ENCODE results near the gene THY1.
"Not testable (repeated sequence)": the region's sequence is repeated elsewhere in the genome, so short reads cannot be mapped to it uniquely, and the experiment has no call there.

Gene THY1

GRCh38 chr11:119417726-119418540 is 5.0 kb downstream of the THY1 start:
- DNase-seq = no peak

GRCh38 chr11:119416606-119417580 is 6.1 kb downstream of the THY1 start:
- no peak for DNase-seq

- no peak for DNase-seq
Observed at GRCh38 chr11:119415966-119416365, 7.0 kb downstream of the THY1 start.

- no peak for DNase-seq
Observed at GRCh38 chr11:119415517-119415916, 7.5 kb downstream of the THY1 start.

- no peak for DNase-seq
Observed at GRCh38 chr11:119414734-119415133, 8.2 kb downstream of the THY1 start.

GRCh38 chr11:119414321-119414720 is 8.7 kb downstream of the THY1 start:
- no peak for DNase-seq

GRCh38 chr11:119412072-119412471 is 10.9 kb downstream of the THY1 start:
- DNase-seq = no peak

GRCh38 chr11:119410501-119410900 is 12.5 kb downstream of the THY1 start:
- DNase-seq = no peak

- no peak for DNase-seq
Observed at GRCh38 chr11:119409731-119410130, 13.2 kb downstream of the THY1 start.

GRCh38 chr11:119406005-119406404 is 17.0 kb downstream of the THY1 start:
- no peak for DNase-seq

- not testable (repeated sequence) for DNase-seq
Observed at GRCh38 chr11:119405448-119405847, 17.5 kb downstream of the THY1 start.

GRCh38 chr11:119404872-119405271 is 18.1 kb downstream of the THY1 start:
- no peak for DNase-seq

GRCh38 chr11:119403021-119403420 is 20.0 kb downstream of the THY1 start:
- DNase-seq = no peak

- no peak for DNase-seq
Observed at GRCh38 chr11:119402470-119402869, 20.5 kb downstream of the THY1 start.

GRCh38 chr11:119400860-119401259 is 22.1 kb downstream of the THY1 start:
- DNase-seq = no peak

GRCh38 chr11:119397740-119398139 is 25.2 kb downstream of the THY1 start:
- no peak for DNase-seq

- no peak for DNase-seq
Observed at GRCh38 chr11:119396835-119397234, 26.1 kb downstream of the THY1 start.

GRCh38 chr11:119391275-119391674 is 31.7 kb downstream of the THY1 start:
- DNase-seq = no peak

GRCh38 chr11:119389611-119390254 is 33.2 kb downstream of the THY1 start:
- DNase-seq = no peak

- DNase-seq = no peak
Observed at GRCh38 chr11:119388103-119388502, 34.9 kb downstream of the THY1 start.

- DNase-seq = no peak
Observed at GRCh38 chr11:119384332-119384731, 38.6 kb downstream of the THY1 start.

GRCh38 chr11:119382513-119382912 is 40.5 kb downstream of the THY1 start:
- not testable (repeated sequence) for DNase-seq

- DNase-seq = no peak
Observed at GRCh38 chr11:119382101-119382500, 40.9 kb downstream of the THY1 start.
